GM21528 (cell line): Measurements from ENCODE around the gene RNF111.
"Not testable (repeated sequence)": the region's sequence is repeated elsewhere in the genome, so short reads cannot be mapped to it uniquely, and the experiment has no call there.

Experiments
- ATAC-seq: cut with Tn5 transposase; IDR thresholded peaks from one replicate; pipeline ENCODE4 v1.9.1; 2021; ENCODE audit warnings: mild to moderate bottlenecking, moderate library complexity; ENCODE audit not compliant: unreplicated experiment, low FRiP score

Gene RNF111

DNA sequence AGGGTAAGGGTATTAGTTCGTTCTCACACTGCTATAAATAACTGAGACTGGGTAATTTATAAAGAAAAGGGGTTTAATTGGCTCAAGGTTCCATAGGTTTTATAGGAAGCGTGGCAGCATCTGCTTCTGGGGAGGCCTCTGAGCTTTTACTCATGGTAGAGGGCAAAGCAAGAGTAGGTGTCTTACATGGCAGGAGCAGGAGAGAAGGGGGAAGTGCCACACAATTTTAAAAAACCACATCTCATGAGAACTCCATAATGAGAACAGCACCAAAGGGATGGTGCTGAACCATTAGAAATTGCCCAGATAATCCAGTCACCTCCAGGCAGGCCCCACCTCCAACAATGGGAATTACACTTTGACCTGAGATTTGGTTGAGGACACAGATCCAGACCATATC, 12.2 kb downstream of the RNF111 start:
- no peak for ATAC-seq

DNA sequence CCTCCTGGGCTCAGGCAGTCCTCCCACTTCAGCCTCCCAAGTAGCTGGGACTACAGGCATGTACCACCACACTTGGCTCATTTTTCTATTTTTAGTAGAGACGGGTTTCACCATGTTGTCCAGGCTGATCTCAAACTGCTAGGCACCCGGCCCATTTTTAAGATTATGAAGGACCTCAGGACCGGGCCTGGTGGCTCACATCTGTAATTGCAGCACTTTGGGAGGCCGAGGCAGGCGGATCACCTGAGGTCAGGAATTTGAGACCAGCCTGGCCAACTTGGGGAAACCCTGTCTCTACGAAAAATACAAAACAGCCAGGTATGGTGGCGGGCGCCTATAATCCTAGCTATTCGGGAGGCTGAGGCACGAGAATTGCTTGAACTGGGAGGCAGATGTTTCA, 12.8 kb downstream of the RNF111 start:
- ATAC-seq, result not testable (repeated sequence)

DNA sequence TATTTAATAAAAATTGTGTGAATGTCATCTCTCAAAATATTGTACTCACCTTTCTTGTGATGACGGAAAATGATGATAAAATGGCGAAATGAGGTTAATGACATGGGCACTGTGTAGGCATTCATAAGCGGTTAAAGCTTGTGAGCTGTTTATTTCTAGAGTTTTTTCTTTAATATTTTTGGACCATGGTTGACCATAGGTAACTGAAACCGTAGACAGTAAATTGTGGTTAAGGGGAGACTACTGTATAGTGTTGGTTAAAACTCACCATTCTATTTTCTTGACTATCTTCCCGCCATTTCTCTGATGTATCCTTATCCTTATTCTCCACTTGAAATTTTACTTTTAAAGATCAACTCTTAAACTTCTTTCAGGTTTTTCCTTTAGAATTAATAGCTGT, 14.5 kb downstream of the RNF111 start:
- ATAC-seq, result no peak

DNA sequence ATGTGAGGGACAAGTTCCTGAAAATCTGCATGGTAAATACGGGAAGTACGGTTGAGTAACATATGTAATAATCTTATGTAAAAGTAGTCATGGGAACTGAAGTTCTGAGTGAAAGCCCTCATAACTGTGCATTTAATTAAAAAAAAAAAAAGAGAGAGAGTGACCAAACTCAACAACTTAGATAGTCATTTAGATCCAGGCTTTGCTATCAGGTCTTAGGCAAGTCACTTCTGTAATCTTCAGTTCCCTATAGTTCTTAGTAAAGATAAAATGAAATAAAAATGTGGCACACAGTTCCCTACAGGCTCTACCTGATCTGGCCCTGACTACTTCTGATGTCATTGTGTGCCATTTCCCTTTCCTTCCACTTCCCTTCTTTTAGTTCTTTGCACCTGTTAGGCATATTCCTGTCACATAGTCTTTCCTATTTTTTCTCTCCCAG, 15.0 kb downstream of the RNF111 start:
- no peak for ATAC-seq

DNA sequence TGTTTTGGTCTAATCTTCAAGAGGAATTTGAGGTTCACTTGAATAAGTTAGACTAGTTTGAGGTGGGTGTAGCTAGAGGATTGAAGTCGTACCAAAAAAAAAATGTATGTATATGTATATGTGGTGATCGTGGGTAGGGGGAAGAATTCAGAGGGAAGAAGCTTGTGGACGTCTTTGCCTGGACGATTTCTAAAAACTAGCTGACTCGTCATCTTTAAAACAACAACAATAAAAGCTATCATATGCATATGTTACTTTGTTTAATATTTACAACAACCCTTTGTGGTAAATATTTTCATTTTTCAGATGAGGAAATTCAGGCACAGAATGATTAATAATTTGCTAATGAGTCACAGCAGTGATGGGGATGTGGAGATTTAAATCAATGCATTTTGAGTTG, 18.1 kb downstream of the RNF111 start:
- ATAC-seq, result no peak

DNA sequence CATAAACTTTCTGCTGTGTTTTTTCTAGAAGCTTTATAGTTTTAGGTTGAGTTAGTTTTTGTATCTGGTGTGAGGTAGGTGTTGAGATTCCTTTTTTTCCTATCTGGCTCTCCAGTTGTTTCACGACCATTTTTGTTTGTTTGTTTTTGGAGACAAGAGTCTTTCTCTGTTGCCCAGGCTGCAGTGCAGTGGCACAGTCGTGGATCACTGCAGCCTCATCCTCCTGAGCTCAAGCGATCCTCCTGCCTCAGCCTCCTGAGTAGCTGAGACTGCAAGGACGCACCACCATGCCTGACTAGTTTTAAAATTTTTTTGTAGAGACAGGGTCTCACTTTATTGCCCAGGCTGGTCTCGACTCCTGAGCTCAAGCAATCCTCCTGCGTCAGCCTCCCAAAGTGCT, 20.6 kb downstream of the RNF111 start:
- ATAC-seq, result no peak

DNA sequence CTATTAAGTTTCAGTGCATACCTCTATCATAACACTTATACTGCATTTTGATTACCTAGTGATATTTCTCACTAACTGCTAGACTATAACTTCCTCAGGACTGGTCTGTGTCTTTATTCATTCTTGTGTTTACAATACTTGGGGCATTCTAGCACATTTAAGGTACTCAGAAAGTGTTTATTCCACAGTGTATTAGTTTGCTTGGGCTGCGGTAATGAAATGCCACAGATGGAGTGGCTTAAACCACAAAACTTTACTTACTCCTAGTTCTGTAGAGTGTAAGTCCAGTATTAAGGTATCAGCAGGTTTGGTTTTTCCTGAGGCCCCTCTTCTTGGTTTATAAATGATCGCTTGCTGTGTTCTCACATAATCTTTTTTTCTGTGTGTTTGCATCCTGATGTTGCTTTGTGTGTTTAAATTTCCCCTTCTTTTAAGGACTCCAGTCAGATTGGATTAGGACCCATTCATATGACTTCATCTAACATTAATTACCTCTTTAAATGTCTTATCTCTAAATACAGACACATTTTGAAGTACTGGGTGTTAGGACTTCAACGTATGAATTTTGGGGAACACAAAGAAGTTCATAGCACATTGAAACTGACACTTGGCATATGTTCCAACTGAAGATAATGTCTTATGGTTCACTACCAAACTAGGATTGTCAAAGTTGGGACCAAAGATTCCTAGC, 23.9 kb downstream of the RNF111 start:
- no peak for ATAC-seq

DNA sequence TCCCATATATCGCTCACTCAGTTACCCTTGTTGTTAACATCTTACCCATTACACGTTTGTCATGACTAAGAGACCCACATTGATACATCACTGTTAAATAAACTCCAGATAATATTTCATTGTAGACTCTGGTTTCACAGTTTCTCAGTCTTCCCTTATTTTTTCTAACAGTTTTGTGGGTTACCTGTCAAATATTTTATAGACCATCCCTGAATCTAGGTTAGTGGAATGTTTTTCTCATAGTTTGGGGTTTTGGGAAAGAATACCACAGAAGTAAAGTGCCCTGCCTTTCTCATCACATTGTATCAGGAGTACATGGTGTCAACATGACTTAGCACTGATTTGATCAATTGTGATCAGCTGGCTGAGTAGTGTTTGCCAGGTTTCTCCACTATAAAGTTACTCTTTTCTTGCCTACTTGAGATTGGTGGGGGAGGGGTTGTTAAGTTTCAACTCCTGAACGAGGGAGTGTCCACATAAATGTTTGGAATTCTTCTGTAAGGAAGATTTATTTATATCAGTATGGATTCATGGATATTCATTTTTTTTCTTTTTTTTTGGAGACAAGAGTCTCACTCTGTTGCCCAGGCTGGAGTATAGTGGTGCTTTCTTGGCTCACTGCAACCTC, 25.9 kb downstream of the RNF111 start:
- no peak for ATAC-seq

DNA sequence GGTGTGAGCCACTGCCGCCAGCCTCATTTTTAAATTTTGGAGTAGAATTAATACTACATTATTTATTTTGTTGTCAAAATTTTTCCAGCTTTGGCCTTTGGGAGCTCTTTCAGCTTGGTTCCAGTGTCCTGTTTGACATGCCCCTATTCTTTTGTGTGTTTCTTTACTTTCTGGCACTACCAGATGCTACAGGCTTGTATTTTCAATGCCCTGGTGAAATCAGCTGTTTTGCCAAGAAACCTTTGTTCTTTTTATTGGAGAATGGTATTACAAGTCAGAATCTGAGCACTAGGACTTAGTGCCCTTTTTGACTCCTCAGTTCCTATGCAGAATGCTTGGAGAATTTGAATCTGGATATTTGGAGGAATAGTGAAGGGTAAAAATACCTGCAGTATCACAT, 26.6 kb downstream of the RNF111 start:
- no peak for ATAC-seq

DNA sequence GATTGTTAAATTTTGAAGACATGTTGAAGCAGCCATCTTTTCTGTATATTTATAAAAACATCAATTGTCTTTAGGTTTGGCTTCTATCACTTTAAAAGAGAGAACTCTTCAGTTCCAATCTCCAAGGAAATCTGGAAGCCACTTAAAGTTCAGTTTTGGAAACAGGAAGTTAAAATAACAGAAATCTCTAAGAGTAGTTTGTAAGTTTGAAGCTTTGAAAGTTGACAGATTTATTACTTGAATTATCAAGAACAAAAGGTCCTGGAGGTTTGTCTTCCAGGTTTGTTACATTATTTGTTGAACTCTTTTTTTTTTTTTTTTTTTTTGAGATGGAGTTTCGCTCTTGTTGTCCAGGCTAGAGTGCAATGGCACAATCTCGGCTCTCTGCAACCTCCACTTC, 30.0 kb downstream of the RNF111 start:
- no peak for ATAC-seq

DNA sequence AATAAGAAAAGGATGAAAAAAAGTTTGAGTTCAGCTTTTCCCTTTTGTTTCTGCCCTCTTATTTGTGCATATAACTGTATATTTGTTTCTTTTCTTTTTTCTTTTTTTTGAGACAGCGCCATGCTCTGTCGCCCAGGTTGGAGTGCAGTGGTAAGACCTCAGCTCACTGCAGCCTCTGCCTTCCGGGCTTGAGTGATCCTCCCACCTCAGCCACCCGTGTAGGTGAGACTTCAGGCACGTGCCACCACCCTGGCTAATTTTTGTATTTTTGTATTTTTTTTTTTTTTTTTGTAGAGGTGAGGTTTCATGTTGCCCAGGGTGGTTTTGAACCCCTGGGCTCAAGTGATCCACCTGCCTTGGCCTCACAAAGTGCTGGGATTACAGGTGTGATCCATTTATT, 31.4 kb downstream of the RNF111 start:
- no peak for ATAC-seq

DNA sequence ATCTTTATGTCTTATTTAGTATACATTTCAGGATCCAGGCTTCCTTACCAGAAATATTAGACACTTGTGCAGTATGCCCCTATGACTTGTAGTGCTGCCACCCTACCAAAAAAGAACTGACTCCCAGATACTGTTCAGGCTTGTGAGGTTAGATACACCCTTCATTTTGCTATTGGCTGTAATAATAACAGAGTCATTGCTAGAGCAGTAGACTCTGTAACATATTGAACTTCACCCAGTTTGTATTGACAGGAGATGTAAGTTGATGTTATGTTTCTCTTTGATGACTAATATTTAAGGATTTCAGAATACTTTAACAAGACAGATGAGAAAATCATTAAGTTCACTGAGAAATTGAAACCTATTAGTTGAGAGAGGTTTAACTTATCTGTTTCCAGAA, 32.9 kb downstream of the RNF111 start:
- ATAC-seq, result no peak

DNA sequence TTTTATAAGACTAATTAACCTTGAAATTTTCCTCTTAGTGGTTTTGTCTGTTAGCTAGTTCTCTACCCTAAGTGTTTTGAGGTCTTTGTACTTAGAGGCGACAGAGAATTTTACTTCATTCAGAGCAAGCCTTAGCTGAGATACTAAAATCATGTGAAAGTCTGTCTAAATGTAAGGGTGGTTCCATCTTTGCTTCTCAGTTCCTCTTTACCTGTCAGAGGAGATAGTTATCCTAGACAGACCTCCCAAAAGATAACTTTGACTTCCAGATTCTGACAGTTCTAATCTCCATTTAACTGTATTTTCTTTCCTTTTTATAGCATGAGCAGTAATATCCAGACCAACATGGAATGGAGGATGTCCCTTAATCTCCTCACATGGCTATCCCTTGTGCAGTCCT, 34.7 kb downstream of the RNF111 start:
- no peak for ATAC-seq

DNA sequence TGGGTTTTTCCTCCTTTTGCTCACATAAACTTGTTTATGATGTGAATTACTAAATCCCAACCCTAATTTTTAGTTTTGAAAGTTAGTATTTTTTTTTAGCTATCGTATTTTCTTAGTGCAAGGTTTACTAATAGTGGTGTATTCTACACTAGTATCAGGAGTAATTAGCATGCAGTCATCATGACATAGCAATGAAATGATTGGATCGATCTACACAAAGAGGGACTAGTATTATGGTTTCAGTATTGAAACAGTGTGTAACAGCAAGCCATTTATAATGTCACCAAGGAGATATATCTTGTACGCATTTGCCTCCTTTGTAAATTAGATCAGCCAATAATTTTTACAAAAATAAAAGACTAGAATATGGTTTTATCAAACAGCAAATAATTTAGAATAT, 38.7 kb downstream of the RNF111 start:
- no peak for ATAC-seq

DNA sequence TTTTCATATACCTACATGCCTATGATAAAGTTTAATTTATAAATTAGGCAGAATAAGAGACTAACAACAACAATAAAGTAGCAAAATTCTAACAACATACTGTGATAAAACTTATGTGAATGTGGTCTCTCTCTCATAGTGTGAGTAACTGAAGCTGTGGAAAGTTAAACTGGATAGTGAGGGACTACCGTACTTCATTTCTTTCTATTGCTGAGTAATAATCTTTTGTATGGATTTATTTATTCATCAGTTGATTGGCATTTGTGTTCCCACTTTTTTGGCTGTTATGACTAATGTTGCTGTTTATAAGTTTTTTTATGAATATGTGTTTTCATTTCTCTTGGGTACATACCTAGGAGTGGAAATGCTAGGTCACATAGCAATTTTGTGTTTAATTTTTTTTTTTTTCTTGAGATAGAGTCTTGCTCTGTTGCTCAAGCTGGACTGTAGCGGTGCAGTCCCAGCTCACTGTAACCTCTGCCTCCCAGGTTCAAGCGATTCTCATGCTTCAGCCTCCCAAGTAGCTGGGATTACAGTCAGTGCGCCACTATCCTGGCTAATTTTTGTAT, 41.0 kb downstream of the RNF111 start:
- ATAC-seq, result no peak

DNA sequence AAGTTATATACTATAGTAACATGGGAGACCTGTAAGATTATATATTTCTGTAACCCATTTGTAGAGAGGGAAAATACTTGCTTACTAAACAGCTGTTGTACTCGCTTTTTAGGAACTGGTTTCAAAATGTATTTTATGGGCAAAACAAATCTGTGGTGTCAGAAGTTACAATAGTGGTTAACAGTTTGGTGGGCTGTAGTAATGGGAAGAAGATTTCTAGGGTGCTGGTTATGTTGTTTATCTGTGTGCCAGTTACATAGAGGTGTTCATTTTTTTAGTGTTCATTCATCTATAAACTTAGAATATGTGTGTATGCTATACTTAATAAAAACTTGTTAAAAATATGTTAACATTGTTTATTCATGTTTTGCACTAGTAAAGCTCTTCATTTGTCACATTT, 42.1 kb downstream of the RNF111 start:
- no peak for ATAC-seq

DNA sequence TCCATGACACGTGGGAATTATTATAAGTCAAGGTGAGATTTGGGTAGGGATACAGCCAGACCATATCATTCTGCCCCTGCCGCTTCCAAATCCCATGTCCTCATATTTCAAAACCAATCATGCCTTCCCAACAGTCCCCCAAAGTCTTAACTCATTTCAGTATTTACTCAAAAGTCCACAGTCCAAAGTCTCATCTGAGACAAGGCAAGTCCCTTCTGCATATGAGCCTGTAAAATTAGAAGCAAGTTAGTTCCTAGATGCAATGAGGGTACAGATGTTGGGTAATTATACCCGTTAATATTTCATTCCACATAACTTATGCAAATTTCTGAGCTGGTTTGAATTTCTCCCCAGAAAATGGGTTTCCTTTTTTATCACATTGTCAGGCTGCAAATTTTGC, 47.7 kb downstream of the RNF111 start:
- no peak for ATAC-seq

DNA sequence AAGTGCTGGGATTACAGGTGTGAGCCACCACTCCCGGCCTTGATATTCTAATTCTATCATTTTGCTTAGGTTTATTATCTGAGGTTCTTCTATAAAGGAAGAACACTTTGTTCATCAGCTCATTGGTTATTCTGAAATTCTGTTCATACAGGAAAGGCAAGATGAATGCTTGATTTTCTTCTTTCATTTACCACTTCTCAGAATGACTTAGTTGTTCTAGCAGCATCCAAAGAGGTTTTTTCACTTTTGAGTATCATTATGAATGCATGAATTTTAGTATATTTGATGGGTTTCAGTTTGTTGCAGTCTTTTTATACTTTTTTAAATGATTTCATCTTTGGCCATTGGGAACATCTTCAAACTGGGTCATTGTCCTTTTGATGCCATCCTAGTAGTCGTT, 51.8 kb downstream of the RNF111 start:
- ATAC-seq, result no peak

DNA sequence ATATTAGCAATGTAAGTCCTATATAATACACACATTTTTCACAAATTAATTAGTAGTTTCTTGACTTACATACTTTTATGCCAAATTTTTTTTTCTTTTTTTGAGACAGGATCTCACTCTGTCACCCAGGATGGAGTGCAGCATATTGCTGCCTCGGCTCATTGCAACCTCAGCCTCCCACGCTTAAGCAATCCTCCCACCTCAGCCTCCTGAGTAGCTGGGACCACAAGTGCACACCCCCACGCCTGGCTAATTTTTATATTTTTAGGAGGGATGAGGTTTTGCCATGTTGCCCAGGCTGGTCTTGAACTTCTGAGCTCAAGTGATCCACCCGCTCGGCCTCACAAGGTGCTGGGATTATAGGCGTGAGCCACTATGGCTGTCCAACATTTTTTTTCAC, 54.6 kb downstream of the RNF111 start:
- ATAC-seq, result no peak

DNA sequence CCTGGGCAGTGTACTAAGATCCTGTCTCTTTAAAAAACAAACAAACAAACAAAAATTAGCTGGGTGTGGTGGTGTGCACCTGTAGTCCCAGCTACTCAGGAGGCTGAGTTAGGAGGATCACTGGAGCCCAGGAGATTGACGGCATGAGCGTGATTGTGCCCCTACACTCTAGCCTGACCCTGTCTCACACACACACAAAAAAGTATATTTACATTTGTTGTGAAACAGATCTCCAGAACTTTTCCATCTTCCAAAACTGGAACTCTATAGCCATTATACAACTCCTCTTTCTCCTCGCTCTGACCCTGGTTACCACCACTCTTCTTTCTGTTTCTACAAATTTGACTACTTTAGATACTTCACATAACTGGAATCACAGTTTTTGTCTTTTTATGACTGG, 61.4 kb downstream of the RNF111 start:
- ATAC-seq, result no peak

DNA sequence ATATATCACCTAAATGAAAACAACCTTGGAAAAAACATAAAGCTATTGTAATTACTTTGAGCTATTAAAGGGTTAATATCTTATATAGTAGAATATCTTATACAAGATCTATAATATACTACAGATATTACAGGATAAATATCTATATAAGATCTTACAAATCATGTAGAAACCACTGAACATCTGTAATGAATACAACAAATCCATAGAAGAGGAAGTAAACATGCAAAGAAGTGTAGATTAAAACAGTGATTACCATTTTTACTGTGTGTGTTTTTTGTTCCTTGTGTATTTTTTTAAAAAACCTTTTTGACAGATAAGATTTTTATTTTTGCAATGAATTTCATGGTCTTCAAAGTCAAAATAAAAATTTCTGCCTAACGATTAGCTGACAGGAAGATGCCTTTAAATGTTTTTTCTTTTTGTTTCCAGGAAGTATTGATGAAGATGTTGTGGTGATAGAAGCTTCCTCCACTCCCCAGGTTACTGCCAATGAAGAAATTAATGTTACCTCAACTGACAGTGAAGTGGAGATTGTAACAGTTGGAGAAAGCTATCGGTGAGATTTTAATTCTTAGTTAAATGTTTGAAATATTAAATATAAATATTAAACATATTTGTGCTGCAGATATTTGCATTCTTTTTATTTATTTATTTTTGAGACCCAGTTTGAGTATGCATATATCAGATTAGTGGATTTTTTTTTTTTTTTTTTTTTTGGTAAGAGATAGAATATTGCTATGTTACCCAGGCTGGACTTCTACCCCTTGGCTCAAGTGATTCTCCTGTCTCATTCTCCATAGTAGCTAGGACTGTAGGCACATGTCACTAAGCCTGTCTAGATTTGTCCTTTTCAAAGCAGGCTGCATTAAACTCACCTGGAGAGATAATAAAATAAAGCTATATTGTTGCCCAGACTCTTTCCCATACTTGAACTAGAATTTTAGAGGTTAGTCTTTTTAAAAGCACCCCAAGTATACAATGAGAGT, 64.7 kb downstream of the RNF111 start:
- no peak for ATAC-seq
